ENCODE results near the gene ARID5A.

ARID5A gene

DNA sequence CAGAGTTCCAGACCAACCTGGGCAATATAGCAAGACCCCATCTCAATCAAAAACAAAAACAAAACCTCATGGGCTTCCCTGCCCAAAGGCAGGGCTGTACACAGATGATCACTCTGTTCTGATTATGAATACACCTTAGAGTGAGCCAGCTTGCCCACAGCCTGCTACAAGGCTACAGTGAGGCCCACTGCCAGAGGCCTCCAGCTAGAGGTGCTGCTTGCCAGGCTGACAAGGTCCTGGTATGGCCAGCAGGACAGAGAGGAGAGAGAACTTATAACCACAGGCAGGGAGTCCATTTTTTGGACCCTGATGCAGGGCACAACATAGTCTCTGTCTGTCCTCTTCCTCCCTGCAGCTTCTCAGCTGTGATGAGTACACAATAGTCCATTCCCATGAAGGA, 60.0 kb downstream of the ARID5A start:
- Histone ChIP-seq H3K27ac (no peak overlapping the region), H3K27me3 (replicated peaks) (no peaks in the 10 kb centered on the region), H3K36me3 (replicated peaks) (peaks cover 73% of the 10 kb centered on the region), H3K4me3 (ENCODE audit: low read depth, low read length) (no peak overlapping the region)
- TF ChIP-seq, protein P1, sequence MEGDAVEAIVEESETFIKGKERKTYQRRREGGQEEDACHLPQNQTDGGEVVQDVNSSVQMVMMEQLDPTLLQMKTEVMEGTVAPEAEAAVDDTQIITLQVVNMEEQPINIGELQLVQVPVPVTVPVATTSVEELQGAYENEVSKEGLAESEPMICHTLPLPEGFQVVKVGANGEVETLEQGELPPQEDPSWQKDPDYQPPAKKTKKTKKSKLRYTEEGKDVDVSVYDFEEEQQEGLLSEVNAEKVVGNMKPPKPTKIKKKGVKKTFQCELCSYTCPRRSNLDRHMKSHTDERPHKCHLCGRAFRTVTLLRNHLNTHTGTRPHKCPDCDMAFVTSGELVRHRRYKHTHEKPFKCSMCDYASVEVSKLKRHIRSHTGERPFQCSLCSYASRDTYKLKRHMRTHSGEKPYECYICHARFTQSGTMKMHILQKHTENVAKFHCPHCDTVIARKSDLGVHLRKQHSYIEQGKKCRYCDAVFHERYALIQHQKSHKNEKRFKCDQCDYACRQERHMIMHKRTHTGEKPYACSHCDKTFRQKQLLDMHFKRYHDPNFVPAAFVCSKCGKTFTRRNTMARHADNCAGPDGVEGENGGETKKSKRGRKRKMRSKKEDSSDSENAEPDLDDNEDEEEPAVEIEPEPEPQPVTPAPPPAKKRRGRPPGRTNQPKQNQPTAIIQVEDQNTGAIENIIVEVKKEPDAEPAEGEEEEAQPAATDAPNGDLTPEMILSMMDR (IDR thresholded peaks at IDR 0.05; ENCODE audit: low read depth, low read length, missing control alignments), result no peak
- no peak for DNase-seq
- in situ Hi-C loops (cut with HindIII; ENCODE audit: low pct_ligation_motif_present, low sequenced_read_pairs), result no loop called here

DNA sequence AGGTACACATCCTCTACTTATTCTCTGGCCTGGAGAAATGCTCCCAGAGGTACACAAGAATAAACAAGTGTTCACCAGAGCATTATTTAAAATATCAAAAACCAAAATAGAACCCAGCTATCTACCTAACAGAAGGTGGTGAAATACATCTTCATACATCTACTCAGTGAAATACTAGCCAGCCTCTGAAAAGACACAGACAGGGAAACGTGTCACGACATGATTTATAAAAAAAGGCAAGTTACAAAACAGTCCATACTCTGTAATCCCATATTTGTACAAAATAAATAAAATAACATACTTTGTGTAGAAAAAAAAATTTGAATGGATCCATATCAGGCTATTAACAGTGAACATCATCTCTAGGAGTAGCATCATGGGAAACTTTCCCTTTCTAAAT, 63.4 kb downstream of the ARID5A start:
- in situ Hi-C loops (cut with HindIII; ENCODE audit: low pct_ligation_motif_present, low sequenced_read_pairs), result no loop called here
- TF ChIP-seq, protein P1 (IDR thresholded peaks at IDR 0.05; ENCODE audit: low read depth, low read length, missing control alignments), result no peak
- peaks cover 78% of the 10 kb centered on the region for H3K36me3 ChIP-seq (replicated peaks)
- H3K27ac ChIP-seq, result no peak overlapping the region
- no peak for DNase-seq
- H3K4me3 ChIP-seq (ENCODE audit: low read depth, low read length), result no peak overlapping the region
- no peaks in the 10 kb centered on the region for H3K27me3 ChIP-seq (replicated peaks)

DNA sequence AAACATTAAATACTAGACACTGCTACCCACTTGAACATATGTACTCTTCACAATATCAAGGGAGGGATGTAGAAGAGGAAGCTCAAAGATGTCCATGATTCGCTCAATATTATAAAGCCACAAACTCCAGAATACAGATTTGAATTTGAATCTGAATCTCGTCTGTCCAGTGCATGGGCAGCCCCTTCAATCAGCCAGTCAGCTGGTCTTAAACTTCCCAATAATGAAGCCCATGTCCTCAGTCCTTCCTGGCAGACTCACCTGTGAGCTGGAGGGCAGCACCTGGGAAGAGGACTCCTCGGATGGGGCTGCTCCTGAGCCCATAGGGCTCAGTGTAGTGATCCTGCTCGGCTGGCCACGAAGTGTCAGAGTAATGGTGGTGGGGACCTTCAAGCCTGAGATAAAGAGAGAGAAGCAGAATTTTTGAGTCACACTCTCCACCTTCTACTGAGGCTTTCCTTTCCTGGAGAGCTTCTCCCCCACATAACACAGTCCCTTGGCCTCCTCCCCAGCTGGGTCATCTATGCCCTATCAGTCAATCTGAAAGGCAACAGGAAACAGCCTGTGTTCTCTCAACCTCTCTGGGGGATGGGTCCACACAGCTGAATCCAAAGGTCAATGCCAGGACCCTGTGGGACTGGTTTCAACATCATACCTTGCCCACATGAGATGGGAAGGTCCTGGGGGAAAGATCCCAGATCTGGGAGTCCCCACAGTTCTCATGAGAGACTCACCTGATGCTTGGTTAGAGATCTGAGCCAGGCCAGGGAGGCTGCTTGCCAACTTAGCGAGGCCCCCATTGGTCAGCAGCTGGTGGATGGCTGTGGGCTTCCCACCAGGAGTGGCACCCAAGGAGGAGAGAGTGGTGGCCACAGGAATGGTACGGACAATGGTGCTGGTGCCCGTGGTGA, 65.1 kb downstream of the ARID5A start:
- in situ Hi-C loops (cut with HindIII; ENCODE audit: low pct_ligation_motif_present, low sequenced_read_pairs), result no loop called here
- TF ChIP-seq, protein P1 (IDR thresholded peaks at IDR 0.05; ENCODE audit: low read depth, low read length, missing control alignments), result no peak
- no peak overlapping the region for H3K27ac ChIP-seq

More for the DNA sequence above, 65.1 kb downstream of the ARID5A start:
- H3K4me3 ChIP-seq (ENCODE audit: low read depth, low read length), result no peak overlapping the region
- no peak for DNase-seq
- H3K27me3 ChIP-seq (replicated peaks), result no peaks in the 10 kb centered on the region
- H3K36me3 ChIP-seq (replicated peaks), result peaks cover 86% of the 10 kb centered on the region
